HG03159 (cell line): ENCODE data around the gene TBL1X.

Experiments
- ATAC-seq: cut with Tn5 transposase; IDR thresholded peaks from one replicate; pipeline ENCODE4 v1.9.1; 2021; ENCODE audit warnings: mild to moderate bottlenecking, moderate library complexity; ENCODE audit not compliant: unreplicated experiment

TBL1X gene

DNA sequence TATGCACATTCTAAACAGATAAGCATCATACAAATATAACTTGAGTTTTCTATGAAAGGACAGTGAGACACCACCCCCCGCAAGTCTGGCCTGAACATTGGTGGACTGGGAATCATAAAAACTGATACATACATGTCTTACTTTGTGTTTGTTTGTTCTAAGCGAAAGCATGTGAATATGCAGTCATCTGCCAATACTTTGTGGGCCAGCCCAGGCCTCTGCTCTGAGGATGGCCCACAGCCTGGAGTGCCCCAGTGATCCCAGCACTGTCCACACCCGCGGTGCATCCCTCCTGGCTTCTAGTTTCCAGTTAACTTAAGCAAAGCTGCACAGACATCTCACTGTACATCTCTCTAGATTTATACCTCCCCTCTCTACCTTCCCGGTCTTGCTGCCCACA lies 154.3 kb downstream of the TBL1X start:
- ATAC-seq, result no peak

DNA sequence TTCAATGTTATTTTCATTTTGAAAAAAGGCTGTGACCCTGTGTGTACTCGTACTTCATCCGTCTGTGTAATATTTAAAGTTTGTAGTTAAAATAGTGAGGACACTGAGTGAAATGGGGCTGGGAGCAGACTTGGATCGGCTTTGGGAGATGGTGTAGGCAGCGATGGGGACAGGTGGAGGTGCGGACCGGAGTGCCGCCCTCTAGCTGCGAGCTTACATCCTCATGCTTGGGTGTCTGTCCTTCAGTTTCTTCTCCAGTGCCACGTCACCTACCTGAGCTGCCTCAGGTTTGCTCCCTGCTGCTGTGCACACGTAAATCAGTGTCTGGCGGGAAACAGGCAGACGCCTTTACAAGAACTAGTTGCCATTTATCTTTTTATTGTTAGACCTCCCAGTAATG lies 154.7 kb downstream of the TBL1X start:
- no peak for ATAC-seq

DNA sequence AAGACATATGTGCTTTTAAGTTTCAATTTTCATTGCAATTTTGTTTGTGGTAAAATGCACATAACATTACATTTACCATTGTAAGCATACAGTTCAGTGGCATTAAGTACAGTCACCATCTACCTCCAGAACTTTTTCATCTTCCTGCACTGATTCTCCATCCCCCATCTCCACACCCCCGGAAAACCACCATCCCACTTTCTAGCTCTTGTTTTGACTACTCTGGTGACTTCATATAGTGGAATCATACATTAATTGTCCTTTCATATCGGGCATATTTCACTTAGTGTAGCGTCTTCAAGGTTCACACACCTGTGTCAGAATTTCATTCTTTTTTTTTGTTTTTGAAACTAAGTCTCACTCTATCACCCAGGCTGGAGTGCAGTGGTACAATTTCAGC lies 157.3 kb downstream of the TBL1X start:
- ATAC-seq, result no peak

DNA sequence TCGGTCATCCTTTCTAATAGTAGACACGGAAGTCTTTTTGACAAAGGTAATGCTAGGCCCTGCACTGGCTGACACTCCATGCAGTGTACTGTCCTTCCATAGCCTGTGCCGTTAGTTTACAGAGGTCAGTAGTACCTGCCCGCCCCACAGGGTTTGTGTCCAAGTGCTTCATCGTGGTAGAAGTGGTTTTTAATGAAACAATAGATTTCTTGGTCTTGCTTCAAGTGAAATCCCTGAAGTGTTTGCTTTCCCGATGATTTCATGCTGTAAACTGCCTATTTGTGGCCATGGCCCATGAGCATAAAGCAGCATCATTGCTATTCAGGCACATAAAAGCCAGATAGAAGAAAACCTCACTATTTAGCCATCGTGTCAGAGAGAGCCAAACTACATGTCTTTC lies 161.5 kb downstream of the TBL1X start:
- ATAC-seq, result no peak

DNA sequence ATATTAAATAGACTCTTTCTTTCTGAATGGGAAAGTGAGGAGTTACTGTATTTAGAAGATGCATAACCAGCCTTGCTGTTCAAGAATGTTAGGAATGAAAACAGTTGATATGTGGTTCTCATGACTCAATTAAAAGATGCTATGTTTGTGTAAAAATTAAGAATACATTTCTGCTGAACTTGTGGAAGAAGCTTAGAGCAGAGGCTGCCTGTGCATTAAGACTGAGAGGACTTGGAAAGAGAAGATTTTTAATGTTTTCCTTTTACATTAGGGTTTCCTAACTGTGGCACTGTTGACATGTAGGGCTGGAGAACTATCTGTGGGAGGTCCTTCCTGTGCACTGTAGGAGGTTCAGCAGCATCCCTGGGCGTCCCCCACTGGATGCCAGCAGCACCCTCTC lies 163.1 kb downstream of the TBL1X start:
- ATAC-seq, result no peak

DNA sequence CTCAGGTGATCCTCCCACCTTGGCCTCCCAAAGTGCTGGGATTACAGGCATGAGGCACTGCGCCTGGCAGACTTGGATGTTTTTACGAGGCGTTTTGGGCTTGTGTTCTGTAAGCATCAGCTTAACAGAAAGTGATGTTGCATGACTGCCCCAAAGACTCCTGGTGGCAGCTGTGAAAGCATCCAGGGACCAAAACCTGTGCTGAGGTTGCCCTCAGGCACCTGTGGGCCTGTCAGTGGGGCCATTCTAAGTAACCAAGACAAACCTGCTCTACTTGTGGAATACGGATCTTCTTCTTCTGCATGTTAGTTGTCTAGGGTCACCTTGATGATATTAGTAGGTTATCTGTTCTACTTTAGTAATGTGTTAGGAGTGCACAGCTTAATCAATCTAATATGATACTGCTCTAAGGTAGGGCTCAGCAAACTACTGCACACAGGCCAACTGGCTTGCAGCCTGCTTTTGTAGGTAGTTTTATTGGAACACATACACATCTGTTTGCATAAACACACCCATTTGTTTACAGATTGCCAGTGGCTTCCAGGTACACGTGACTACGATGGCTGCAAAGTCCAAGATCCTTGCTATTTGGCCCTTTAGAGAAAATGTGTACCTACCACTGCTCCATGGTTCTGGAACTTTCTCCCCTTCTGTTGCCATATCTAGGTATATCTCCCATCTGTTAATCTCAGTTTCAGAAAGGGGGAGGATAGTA lies 164.1 kb downstream of the TBL1X start:
- ATAC-seq, result no peak

DNA sequence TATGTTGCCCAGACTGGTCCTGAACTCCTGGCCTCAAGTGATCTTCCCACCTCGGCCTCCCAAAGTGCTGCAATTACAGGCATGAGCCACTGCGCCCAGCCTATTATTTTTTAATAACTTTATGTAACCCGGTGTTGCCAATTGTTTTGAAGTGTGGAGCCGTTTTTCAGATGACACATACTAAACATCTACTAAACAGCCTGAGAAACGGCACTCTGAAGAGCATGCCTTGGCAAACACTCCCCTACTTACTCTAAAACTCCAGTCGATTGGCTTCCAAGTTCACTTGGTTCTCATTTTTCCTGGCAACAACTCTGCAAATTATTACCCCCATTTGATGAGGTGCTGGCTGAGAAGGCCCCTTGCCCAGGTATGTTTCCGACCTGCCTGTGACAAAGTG lies 169.7 kb downstream of the TBL1X start:
- ATAC-seq, result no peak

DNA sequence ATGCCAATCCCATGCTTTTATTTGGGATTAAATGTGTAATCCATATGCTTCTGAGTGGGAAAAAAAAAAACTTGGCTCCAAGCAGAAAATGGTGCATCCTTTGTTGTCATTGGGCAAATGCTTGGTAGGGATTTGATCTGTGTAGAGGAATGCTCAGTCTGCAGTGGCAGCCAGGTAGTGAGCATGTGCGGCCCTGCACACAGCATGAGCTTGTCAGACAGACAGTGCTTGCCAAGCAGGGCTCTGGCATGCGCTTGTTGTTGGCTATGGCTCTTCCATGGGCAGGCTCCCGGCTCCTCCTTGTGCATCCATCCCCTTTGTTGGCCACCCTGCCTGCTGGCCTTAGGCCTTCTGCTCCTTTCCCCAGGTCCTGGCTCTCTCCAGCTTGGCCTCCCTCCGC lies 170.5 kb downstream of the TBL1X start:
- no peak for ATAC-seq

DNA sequence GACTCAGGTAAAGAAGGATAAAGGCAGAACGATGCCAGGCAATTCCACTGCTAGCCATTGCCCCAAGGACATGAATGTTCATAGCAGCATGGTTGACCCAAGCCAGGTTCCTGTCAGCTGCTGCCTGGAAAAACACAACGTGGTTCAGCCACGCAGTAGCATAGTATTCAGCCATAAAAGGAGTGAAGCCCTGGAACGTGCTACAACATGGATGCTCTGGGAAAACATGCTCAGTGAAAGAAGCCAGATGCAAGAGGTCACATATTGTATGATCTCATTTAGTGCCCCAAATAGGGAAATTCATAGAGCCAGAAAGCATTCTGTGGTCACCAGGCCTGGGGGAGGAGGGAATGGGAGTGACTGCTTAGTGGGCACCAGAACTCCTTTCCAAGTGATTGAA lies 170.9 kb downstream of the TBL1X start:
- no peak for ATAC-seq

DNA sequence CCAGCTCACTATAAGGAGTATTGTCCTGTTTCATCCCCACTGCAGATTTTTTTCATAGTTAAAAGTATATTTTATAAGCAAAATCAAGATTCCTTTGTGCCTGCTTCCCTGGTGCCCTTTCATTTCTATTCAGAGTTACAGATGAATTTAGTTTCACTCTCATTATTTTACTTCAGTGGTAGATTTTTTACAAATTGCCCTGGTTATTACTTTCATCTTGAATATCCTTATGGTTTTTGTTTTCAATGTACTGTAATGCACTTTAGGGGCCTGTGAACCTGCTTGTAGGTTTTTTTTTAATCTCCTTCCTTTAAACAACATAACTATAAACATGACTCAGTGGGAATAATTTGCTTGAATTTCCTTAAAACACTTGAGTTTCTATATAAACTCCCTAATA lies 174.0 kb downstream of the TBL1X start:
- no peak for ATAC-seq

DNA sequence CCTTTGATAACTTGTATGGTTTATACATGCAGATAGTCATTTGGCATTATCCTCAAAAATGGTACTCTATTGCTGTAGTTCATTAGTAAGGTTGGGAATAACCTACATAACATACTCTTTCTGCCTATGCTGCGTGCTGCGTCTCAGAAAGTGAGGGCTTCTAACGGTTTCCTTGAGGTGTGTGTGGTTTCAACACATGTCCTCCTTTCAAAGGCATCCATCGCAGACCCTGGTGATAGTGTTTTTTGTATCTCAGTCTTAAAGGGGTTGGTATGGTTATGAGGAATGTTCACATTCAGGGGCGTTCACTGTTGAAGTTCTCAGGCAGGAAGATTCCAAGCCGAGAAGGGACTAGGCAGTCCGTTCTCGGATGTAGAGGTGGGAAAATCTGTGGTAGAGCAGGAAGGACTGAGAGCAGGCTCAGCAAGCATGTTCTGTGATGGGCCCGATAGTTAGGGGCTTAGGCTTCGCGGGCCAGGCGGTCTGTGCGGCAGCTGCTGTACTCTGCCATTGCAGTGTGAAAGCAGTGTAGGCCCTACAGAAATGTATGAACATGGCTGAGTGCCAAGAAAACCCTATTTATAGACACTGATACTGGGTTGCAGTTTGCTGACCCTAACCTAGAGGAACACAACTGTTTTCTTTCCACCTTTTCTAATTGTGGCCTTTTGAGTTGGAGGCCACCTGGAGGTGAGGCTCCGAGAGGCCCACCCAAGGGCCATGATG lies 177.6 kb downstream of the TBL1X start:
- ATAC-seq, result no peak

DNA sequence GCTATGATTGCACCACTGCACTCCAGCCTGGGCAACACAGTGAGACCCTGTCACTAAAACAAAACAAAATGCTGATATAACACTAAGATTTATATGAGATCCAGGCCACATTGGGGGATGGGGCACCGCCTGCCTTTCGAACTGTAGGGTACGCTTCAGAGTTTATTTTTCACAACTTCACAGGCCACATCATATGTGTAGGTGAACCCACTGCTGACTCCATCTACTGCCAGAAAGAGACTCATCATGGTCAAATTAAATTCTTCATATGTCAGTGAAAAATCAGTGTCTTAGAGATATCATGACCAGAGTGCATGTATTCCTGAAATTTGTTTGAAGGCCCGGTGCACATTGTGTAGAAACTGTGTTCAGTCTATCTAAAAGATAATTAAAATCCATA lies 178.9 kb downstream of the TBL1X start:
- no peak for ATAC-seq

DNA sequence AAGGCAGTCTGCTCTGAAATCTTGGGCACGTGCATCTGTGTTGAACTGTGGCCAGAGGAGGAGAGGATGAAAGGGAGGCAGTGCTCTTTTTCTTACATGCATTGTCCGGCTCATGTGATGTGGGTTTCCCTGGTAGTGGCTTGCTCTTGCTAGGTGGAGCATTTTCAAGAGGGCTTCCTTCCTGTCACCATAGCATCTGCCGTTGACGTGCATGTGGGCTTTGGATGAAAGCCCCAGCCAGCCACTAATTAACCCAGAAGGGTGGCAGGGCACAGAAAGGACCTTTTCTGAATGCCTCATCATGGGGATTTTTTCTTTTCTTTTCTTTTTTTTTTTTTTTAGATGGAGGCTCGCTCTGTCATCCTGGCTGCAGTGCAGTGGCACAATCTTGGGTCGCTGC lies 179.5 kb downstream of the TBL1X start:
- peak; percentile 89 for ATAC-seq

DNA sequence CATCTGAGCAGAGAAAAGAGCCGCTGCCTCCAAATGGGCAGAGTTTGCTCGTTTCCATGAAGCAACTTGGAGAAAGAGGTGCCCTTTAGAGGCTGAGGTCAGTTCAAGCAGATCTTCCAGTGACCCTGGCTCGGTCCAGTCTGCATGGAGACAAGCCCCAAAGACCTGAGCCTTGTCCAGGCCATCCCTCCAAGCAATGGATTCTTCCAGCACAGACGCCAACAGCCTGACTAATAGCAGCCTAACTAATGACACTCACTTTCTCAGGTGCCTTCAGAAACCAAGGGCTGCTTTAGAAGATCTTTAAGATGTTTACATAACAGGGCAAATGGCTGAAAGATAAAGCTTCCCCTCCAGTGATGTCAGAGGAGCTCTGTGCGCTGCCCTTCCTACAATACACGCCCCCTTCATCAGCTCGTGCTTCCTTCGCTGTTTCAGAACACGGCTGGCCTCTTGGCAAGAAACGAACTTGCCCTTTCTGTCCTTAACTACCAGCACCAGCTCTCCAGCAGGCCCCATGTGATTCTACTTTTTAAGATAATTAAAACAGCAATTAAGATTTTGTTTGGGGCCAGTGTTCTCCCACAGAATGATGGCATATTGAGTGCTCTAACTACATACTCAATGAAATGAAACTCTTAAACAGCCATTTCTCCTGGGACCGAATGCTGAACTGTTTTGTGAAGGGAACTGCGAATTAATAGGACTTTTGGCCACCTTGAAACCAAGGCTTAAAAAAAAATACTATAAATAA lies 181.8 kb downstream of the TBL1X start:
- no peak for ATAC-seq

DNA sequence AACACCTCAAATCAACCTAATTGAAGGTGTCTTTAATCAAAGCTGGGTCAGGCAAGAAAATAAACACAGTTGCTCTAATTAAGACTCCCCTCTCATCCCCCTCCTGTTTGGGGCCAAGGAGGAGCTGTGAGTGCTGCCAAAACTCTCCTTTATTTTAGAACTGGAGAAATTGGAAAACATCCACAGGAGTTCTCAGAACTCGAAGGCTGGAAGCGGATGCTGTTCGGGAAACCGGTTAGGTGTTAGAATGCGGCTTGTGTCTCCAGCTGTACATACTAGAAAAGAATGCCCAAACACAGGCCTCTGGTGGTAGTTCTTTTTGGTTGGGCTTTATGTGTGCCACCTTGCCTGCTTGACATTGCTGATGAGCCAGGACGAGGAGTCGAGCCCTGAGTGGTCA lies 182.6 kb downstream of the TBL1X start:
- no peak for ATAC-seq

DNA sequence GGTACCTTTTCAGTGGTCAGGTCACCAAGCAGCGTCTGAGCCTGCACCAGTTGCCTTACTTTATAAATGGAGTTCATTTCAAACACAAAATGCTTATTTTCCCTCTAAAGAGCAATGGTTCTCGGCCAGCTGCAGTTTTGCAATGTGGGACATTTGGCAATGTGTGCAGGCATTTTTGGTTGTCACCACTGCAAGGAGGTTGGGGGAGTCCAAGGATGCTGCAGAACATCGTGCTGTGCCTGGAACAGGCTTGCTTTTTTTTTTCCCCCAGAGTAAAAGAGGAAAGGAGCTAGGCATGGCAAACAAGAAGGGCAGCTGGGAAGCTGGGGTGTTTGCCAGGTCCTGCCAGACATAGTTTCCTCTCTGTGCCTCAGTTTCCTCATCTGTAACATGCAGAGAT lies 185.2 kb downstream of the TBL1X start:
- ATAC-seq, result no peak

DNA sequence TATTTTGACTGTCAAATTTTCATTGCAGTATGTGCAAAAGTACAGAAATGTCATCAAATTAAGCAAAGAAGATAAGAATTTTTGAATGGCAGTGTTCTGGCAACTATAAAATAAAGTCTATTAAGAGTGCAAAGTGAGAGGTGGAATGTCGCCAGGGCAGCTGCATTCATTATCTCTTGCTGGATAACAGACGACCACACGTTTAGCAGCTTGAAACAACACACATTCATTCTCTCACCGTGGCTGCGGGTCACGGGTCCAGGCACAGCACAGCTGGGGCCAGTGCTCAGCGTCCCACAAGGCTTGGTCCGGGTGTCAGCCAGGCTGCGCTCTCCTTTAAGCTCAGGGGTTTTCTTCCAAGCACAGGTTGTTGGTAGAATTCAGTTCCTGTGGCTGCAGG lies 186.9 kb downstream of the TBL1X start:
- no peak for ATAC-seq

DNA sequence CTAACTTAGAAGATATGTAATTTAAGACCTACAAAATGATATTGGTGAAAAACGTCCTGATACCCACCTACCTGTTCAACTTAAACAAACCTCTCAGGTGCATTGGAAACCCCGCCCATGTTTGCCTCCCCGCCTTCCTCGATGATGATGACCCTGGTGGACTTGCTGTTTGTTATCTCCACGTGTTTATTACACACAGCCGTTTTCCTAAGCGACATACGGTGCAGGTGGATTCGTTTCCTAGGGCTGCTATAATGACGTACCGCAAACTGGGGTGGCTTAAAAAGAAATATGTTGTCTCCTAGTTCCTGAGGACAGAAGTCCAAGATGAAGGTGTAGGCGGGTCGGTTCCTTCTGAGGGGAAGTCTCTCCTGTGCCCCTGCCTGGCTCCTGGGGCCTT lies 190.1 kb downstream of the TBL1X start:
- ATAC-seq, result no peak

DNA sequence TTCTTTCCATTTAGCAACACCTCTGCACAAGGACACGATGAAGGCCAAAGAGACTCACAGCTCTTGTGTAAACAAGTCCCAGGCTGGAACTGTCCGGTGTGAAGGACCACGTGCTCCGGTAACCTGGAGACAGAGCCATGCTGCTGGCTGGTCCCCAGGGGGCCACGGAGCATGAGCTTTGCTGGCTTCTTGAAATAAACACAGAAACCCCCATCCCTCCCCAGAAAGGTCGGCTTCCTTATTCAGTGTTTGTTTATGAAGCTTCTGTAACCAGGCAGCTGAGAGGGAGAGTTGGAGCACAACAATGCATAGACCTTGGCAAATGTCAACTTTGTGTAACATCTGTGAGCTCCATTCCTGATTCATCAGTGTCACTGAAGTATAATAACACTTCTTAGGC lies 191.4 kb downstream of the TBL1X start:
- no peak for ATAC-seq

DNA sequence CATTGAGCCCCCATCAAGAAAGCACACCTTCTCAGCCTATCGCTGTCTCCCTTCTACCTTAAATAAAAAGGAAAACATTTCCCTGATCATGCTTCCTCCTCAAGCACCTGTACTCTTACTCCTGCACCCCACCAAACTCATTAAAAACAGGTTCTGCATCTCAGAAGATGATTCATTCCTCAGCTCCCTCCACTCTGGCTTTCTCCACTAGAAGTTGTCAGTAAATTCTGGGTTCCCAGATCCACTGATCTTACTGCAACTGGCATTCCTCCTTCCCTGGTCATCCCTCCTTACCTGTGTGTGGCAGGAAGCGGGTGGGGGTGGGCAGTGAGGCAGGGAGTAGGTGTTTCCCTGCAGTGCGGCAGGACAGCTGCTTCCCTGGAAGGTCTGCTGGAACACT lies 192.0 kb downstream of the TBL1X start:
- no peak for ATAC-seq

DNA sequence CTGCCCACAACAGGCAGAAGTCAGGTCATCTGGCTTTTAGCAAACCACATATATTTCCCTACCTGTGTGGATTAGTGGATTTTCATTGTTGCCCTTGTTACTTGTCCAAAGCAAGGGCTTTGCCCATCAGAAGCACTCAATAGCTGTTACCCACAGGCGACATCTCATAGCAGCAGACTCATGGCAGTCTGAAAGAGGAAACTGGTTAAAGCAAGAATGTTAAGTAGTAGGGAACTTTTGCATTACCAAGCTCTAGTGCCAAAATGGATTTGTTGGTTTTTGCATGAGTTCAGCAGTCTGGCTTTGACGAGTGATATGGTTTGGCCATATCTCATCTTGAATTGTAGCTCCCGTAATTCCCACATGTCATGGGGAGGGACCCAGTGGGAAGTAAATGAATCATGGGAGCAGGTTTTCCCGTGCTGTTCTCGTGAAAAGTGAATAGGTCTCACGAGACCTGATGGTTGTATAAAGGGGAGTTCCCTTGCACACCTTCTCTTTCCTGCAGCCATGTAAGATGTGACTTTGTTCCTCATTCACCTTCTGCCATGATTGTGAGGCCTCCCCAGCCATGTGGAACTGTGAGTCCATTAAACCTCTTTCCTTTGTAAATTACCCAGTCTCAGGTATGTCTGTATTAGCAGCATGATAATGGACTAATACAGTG lies 192.9 kb downstream of the TBL1X start:
- ATAC-seq, result no peak

DNA sequence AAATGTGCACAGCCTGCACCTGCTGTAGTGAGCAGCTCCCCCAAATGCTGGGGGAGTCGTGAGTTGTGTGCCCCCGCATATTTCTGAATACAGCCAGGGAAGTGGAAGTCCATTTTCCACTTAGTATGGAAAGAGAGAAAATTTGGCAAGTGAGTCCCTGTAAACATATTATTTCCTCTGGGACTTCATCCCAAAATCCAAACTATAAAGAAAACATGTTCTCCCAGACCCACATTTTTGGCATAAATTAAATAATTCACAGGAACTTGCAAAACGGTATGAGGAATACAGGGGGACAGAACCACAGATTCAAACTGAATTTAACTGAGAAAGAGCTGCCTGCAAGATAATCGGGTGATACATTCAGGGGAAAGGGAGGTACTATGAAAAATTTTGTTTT lies 193.6 kb downstream of the TBL1X start:
- no peak for ATAC-seq
